ENCODE data around the gene COMT. TPM values are rescaled to one million over a fixed set of nuclear protein-coding genes. Genes with fewer than 3 reads are reported as not detected.

COMT gene
- total and polyA plus RNA-seq, 9 of the 15 experiments (the other 6 are each of a cell fraction or from before 2014, with no cell fraction given): 12.5 to 351 (median 155) TPM

- ATAC-seq (peak; percentile 35), DNase-seq (ENCODE audit: extremely low read depth in 1 of 4, low spot score in 3 of 4) (peak in 2 of 4 experiments; percentile 38 to 52), FAIRE-seq (no peak)
- H3K4me2 ChIP-seq (ENCODE audit: insufficient read depth, low read length): no peak overlapping the region
- peaks cover 2 to 19% of the 10 kb centered on the region in 2 experiments; a peak in 3 of 5 replicates for H3K4me1 ChIP-seq (replicated peaks in 1 of 2; ENCODE audit: control insufficient read depth in 2 of 2, insufficient read depth in 2 of 2, low read length in 2 of 2)
- ChIA-PET POLR2A (interaction anchor here (0.6 to 2.0 kb wide), 18 partner anchors 9 to 841 kb away, joined by 3 to 14 read pairs (median 3); partner anchors contain the start of genes COMT and TXNRD2), CTCF (ENCODE audit: low intra/inter-chr PET ratio) (interaction anchor here (0.5 to 0.6 kb wide), 3 partner anchors 14 to 934 kb away, joined by 3 to 4 read pairs (median 3); no protein-coding TSS in a partner anchor)
- H3K27me3 ChIP-seq (ENCODE audit: control insufficient read depth in 2 of 2, insufficient read depth in 2 of 2, low read length in 2 of 2): no peaks in the 10 kb centered on the region
- H2AFZ ChIP-seq (ENCODE audit: low read depth, low read length): no peak overlapping the region
- H3K27ac ChIP-seq (ENCODE audit: extremely low read depth, low read depth, low read length): no peak overlapping the region
- intact Hi-C loops (cut with micrococcal nuclease) (no loop called here), in situ Hi-C loops (cut with MboI) (no loop called here)
- no peak overlapping the region for H3K4me3 ChIP-seq
- peaks cover 4% of the 10 kb centered on the region; the same call in 1 of the 2 replicates for H4K20me1 ChIP-seq (replicated peaks; ENCODE audit: control insufficient read depth, insufficient read depth, low read length)
- peaks cover 18% of the 10 kb centered on the region for H3K9me3 ChIP-seq (replicated peaks; ENCODE audit: control insufficient read depth, insufficient read depth, low read depth, low read length)
- no peaks in the 10 kb centered on the region for H3K79me2 ChIP-seq (ENCODE audit: control insufficient read depth, insufficient read depth, low read length)
- no TSS peak for BruUV-seq (replicated peaks)
- H3K36me3 ChIP-seq (ENCODE audit: control insufficient read depth, insufficient read depth, low read length): peaks cover 14% of the 10 kb centered on the region; the same call in 2 of the 3 replicates
- H3K9ac ChIP-seq (ENCODE audit: insufficient read depth in 1 of 2, low read depth in 2 of 2, low read length in 2 of 2): peak overlapping the region in 1 of 2 experiments; percentile 62; a peak in 2 of 4 replicates
- 37% methylated on average over 12 of the region's 12 CpGs for WGBS (ENCODE audit: insufficient coverage, low coverage, missing lambda C conversion rate)
- peaks cover 8% of the 10 kb centered on the region for H3K9me1 ChIP-seq (ENCODE audit: control insufficient read depth, insufficient read depth, low read length)
- TF ChIP-seq POLR2AphosphoS2 (IDR thresholded peaks at IDR 0.05; ENCODE audit: low read length): peak; percentile 70; the same call in 1 of the 2 replicates
- 0 out of 4 replicates have a peak, but pooled peaks of 1 of the 2 experiments have one; percentile 43 for TF ChIP-seq TBL1XR1 (IDR thresholded peaks at IDR 0.05; ENCODE audit: low read length in 2 of 2)
- TF ChIP-seq ZNF764 (CRISPR knock-in tag; IDR thresholded peaks at IDR 0.05; ENCODE audit: low read depth): 0 out of 2 replicates have a peak, but pooled peaks have one; percentile 28
- TF ChIP-seq, protein P1, sequence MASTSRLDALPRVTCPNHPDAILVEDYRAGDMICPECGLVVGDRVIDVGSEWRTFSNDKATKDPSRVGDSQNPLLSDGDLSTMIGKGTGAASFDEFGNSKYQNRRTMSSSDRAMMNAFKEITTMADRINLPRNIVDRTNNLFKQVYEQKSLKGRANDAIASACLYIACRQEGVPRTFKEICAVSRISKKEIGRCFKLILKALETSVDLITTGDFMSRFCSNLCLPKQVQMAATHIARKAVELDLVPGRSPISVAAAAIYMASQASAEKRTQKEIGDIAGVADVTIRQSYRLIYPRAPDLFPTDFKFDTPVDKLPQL (IDR thresholded peaks at IDR 0.05; ENCODE audit: extremely low read depth, insufficient read length): no peak
- no peak for TF ChIP-seq ARHGAP35 (IDR thresholded peaks at IDR 0.05; ENCODE audit: partially characterized antibody)
- no peak for TF ChIP-seq ARID3B (CRISPR knock-in tag; IDR thresholded peaks at IDR 0.05; ENCODE audit: borderline replicate concordance)
- 0 out of 2 replicates have a peak, but pooled peaks have one; percentile 64 for TF ChIP-seq GTF2F1 (IDR thresholded peaks at IDR 0.05; ENCODE audit: low read depth, low read length)
- TF ChIP-seq, protein P2, sequence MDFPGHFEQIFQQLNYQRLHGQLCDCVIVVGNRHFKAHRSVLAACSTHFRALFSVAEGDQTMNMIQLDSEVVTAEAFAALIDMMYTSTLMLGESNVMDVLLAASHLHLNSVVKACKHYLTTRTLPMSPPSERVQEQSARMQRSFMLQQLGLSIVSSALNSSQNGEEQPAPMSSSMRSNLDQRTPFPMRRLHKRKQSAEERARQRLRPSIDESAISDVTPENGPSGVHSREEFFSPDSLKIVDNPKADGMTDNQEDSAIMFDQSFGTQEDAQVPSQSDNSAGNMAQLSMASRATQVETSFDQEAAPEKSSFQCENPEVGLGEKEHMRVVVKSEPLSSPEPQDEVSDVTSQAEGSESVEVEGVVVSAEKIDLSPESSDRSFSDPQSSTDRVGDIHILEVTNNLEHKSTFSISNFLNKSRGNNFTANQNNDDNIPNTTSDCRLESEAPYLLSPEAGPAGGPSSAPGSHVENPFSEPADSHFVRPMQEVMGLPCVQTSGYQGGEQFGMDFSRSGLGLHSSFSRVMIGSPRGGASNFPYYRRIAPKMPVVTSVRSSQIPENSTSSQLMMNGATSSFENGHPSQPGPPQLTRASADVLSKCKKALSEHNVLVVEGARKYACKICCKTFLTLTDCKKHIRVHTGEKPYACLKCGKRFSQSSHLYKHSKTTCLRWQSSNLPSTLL (IDR thresholded peaks at IDR 0.05): no peak
- TF ChIP-seq SIN3B (IDR thresholded peaks at IDR 0.05; ENCODE audit: low read depth): 0 out of 2 replicates have a peak, but pooled peaks have one; percentile 9
- TF ChIP-seq ID3 (CRISPR knock-in tag; IDR thresholded peaks at IDR 0.05): no peak
- no peak for TF ChIP-seq ID3 (tag; IDR thresholded peaks at IDR 0.05)
- no peak for TF ChIP-seq USF2 (CRISPR knock-in tag; IDR thresholded peaks at IDR 0.05)
- no peak for TF ChIP-seq FOXJ3 (CRISPR knock-in tag; IDR thresholded peaks at IDR 0.05)
- TF ChIP-seq TCFL5 (CRISPR knock-in tag; conservative IDR thresholded peaks at IDR 0.05): no peak
- no peak for TF ChIP-seq HOXB6 (CRISPR knock-in tag; IDR thresholded peaks at IDR 0.05; ENCODE audit: borderline replicate concordance)
Measured at GRCh38 chr22:19932367-19933206, 9.0 kb upstream of the COMT start.
